H9 (cell line): ENCODE measurements around the gene CLK4. TPM values are rescaled to one million over a fixed set of nuclear protein-coding genes. Genes with fewer than 3 reads are reported as not detected.

Experiments
- DNase-seq: peaks from one replicate; pipeline ENCODE4 v3.0.0-alpha.2; 2017
- H2AFZ ChIP-seq: one replicate; pipeline ENCODE4 v1.6.1; 2013; ENCODE audit warnings: mild to moderate bottlenecking, low read length, control low read depth, moderate library complexity
- H2AK5ac ChIP-seq: 2 replicates; pipeline ENCODE4 v1.6.1; 2013; ENCODE audit warnings: low read length, control low read depth, mixed read lengths; ENCODE audit not compliant: insufficient read length
- H2BK120ac ChIP-seq: one replicate; pipeline ENCODE4 v1.6.1; 2013; ENCODE audit warnings: low read depth, mild to moderate bottlenecking, low read length, control low read depth, inconsistent platforms; ENCODE audit not compliant: poor library complexity, severe bottlenecking
- H2BK12ac ChIP-seq: 2 replicates; pipeline ENCODE4 v1.6.1; 2013; ENCODE audit warnings: low read length, control low read depth, mixed read lengths, low read depth; ENCODE audit not compliant: insufficient read length
- H2BK15ac ChIP-seq: 2 replicates; pipeline ENCODE4 v1.6.1; 2013; ENCODE audit warnings: low read depth, low read length, control low read depth
- H2BK20ac ChIP-seq: one replicate; pipeline ENCODE4 v1.6.1; 2013; ENCODE audit warnings: low read depth, mild to moderate bottlenecking, low read length, control low read depth, inconsistent platforms; ENCODE audit not compliant: poor library complexity, severe bottlenecking
- H2BK5ac ChIP-seq: 2 replicates; pipeline ENCODE4 v1.6.1; 2013; ENCODE audit warnings: low read length, control low read depth, mixed read lengths; ENCODE audit not compliant: insufficient read length
- H3K14ac ChIP-seq: 2 replicates; pipeline ENCODE4 v1.6.1; 2013; ENCODE audit warnings: low read length, control low read depth; ENCODE audit not compliant: insufficient read depth
- H3K18ac ChIP-seq: 2 replicates; pipeline ENCODE4 v1.6.1; 2013; ENCODE audit warnings: low read depth, mild to moderate bottlenecking, mixed read lengths, low read length, control low read depth; ENCODE audit not compliant: insufficient read length
- H3K23ac ChIP-seq: 2 replicates; pipeline ENCODE4 v1.6.1; 2013; ENCODE audit warnings: low read length, control low read depth, mixed read lengths, low read depth; ENCODE audit not compliant: insufficient read length
- H3K23me2 ChIP-seq: 2 replicates; pipeline ENCODE4 v1.6.1; 2013; ENCODE audit warnings: low read depth, mild to moderate bottlenecking, mixed read lengths, low read length, control low read depth; ENCODE audit not compliant: insufficient read length, poor library complexity, severe bottlenecking
- H3K27ac ChIP-seq: 2 replicates; pipeline ENCODE4 v1.5.1; 2013; ENCODE audit warnings: low read length, control low read depth, mixed read lengths, low read depth; ENCODE audit not compliant: insufficient read length
- H3K27me3 ChIP-seq: 2 replicates; pipeline ENCODE4 v1.6.1; 2013; ENCODE audit warnings: low read length, control low read depth, inconsistent platforms; ENCODE audit not compliant: insufficient read depth
- H3K4ac ChIP-seq: 2 replicates; pipeline ENCODE4 v1.6.1; 2013; ENCODE audit warnings: low read depth, mild to moderate bottlenecking, control low read depth, inconsistent platforms, low read length, moderate library complexity
- H3K4me1 ChIP-seq: 2 replicates; pipeline ENCODE4 v1.6.1; 2013; ENCODE audit warnings: low read length, control low read depth, inconsistent platforms; ENCODE audit not compliant: insufficient read depth
- H3K4me2 ChIP-seq: 2 replicates; pipeline ENCODE4 v1.6.1; 2013; ENCODE audit warnings: low read length, control low read depth, mixed read lengths; ENCODE audit not compliant: insufficient read length, insufficient read depth
- H3K56ac ChIP-seq: 2 replicates; pipeline ENCODE4 v1.6.1; 2013; ENCODE audit warnings: low read depth, mild to moderate bottlenecking, mixed read lengths, low read length, control low read depth; ENCODE audit not compliant: insufficient read length
- H3K79me1 ChIP-seq: 2 replicates; pipeline ENCODE4 v1.6.1; 2013; ENCODE audit warnings: low read depth, mild to moderate bottlenecking, moderate library complexity, low read length, control low read depth, inconsistent platforms; ENCODE audit not compliant: insufficient read depth, poor library complexity, severe bottlenecking
- H3K79me2 ChIP-seq: 2 replicates; pipeline ENCODE4 v1.6.1; 2013; ENCODE audit warnings: low read length, control low read depth, inconsistent platforms; ENCODE audit not compliant: insufficient read depth
- H3K9ac ChIP-seq: 2 replicates; pipeline ENCODE4 v1.6.1; 2013; ENCODE audit warnings: low read length, control low read depth, mixed read lengths; ENCODE audit not compliant: insufficient read length; ENCODE audit errors: extremely low read depth
- H3K9me3 ChIP-seq: one replicate; pipeline ENCODE4 v1.6.1; 2013; ENCODE audit warnings: low read depth, low read length, inconsistent platforms; ENCODE audit not compliant: control insufficient read depth
- H3T11ph ChIP-seq: one replicate; pipeline ENCODE4 v1.6.1; 2013; ENCODE audit warnings: mild to moderate bottlenecking, low read length, control low read depth, inconsistent platforms
- H4K20me1 ChIP-seq: one replicate; pipeline ENCODE4 v1.6.1; 2013; ENCODE audit not compliant: control insufficient read depth, insufficient read length, insufficient read depth
- H4K5ac ChIP-seq: 2 replicates; pipeline ENCODE4 v1.6.1; 2013; ENCODE audit warnings: low read depth, mild to moderate bottlenecking, mixed read lengths, low read length, control low read depth; ENCODE audit not compliant: insufficient read length
- H4K8ac ChIP-seq: replicated peaks from 2 replicates; pipeline ENCODE4 v1.6.1; 2013; ENCODE audit warnings: low read length, control low read depth, mixed read lengths, low read depth; ENCODE audit not compliant: insufficient read length
- H4K91ac ChIP-seq: 2 replicates; pipeline ENCODE4 v1.6.1; 2013; ENCODE audit warnings: low read depth, mild to moderate bottlenecking, moderate library complexity, mixed read lengths, low read length, control low read depth; ENCODE audit not compliant: insufficient read length
- H3K27ac Mint-ChIP-seq, 3 experiments: 2 replicates in 2 of 3; 3 replicates in 1 of 3; pipeline ENCODE4 v1.8.0; 2020 to 2021; ENCODE audit warnings: mixed read lengths in 3 of 3, mild to moderate bottlenecking in 1 of 3, moderate library complexity in 1 of 3
- H3K27me3 Mint-ChIP-seq: 2 replicates; pipeline ENCODE4 v1.8.0; 2021; ENCODE audit warnings: low read depth, mild to moderate bottlenecking, moderate library complexity, mixed read lengths
- H3K36me3 Mint-ChIP-seq, 3 experiments: 2 replicates in 2 of 3; 3 replicates in 1 of 3; pipeline ENCODE4 v1.8.0; 2020 to 2021; ENCODE audit warnings: low read depth in 3 of 3, mixed read lengths in 3 of 3; ENCODE audit not compliant: insufficient read depth in 1 of 3
- H3K4me1 Mint-ChIP-seq, 2 experiments: 2 replicates each; pipeline ENCODE4 v1.8.0; 2020; ENCODE audit warnings: mixed read lengths in 2 of 2
- H3K4me3 Mint-ChIP-seq, 2 experiments: 2 replicates in 1 of 2; 3 replicates in 1 of 2; pipeline ENCODE4 v1.8.0; 2020 to 2021; ENCODE audit warnings: mild to moderate bottlenecking in 2 of 2, mixed read lengths in 2 of 2, moderate library complexity in 1 of 2
- H3K9me3 Mint-ChIP-seq, 2 experiments: 2 replicates in 1 of 2; 3 replicates in 1 of 2; pipeline ENCODE4 v1.8.0; 2020; ENCODE audit warnings: mild to moderate bottlenecking in 2 of 2, mixed read lengths in 2 of 2, moderate library complexity in 1 of 2
- CTCF ChIP-seq: fragments of 200-600 bp; sonication (generic); conservative IDR thresholded peaks from 3 replicates; pipeline ENCODE4 v1.8.0; 2021; ENCODE audit warnings: antibody characterized with exemption, mild to moderate bottlenecking
- WGBS: extraction: QIAGEN DNeasy Blood & Tissue Kit; methylation state at CpG from one replicate; pipeline ENCODE4 v1.1.7; 2013; ENCODE audit warnings: missing lambda C conversion rate, low lambda C conversion rate, mixed read lengths; ENCODE audit not compliant: insufficient read length; ENCODE audit errors: extremely low coverage; 5-methylcytosine and 5-hydroxymethylcytosine counted together
- total RNA-seq: library from RNA; stranded (reverse); gene quantifications from 2 replicates; pipeline ENCODE4 v1.2.1, GENCODE V29; 2021

The CLK4 gene
- total RNA-seq, 1 experiment from 2014 or later: 12.5 TPM

- no peak overlapping the region for H3K27ac Mint-ChIP-seq
- no peak overlapping the region for H2AK5ac ChIP-seq
- no peaks in the 10 kb centered on the region; a peak in 2 of 7 replicates for H3K36me3 Mint-ChIP-seq
- no peak overlapping the region for H2BK20ac ChIP-seq
- no peak overlapping the region for H3K56ac ChIP-seq
- no CpG with 5 or more reads among the region's 9 CpGs for WGBS
- no peaks in the 10 kb centered on the region for H3K79me1 ChIP-seq
- no peak overlapping the region for H3K9ac ChIP-seq
- H3K23ac ChIP-seq: no peak overlapping the region
- peaks cover 0 to 2% of the 10 kb centered on the region in 2 experiments; a peak in 1 of 4 replicates for H3K4me1 Mint-ChIP-seq
- H2BK5ac ChIP-seq: no peak overlapping the region
- peaks cover 12% of the 10 kb centered on the region for H3K27me3 Mint-ChIP-seq
- no peak overlapping the region for H3K4me3 Mint-ChIP-seq
- no peaks in the 10 kb centered on the region for H3K4me1 ChIP-seq
- H3K9me3 ChIP-seq: no peaks in the 10 kb centered on the region
- H3K18ac ChIP-seq: no peak overlapping the region
- H3K9me3 Mint-ChIP-seq: peaks cover 5 to 20% of the 10 kb centered on the region in 2 experiments
- no peak for DNase-seq
- no peak overlapping the region for H2BK120ac ChIP-seq
- no peaks in the 10 kb centered on the region for H3K23me2 ChIP-seq
- no peak overlapping the region for H2AFZ ChIP-seq
- no peak overlapping the region for H4K8ac ChIP-seq
- no peak overlapping the region for H3K4me2 ChIP-seq
- H3K79me2 ChIP-seq: no peaks in the 10 kb centered on the region
- TF ChIP-seq CTCF: no peak
- H3K14ac ChIP-seq: no peak overlapping the region
- no peak overlapping the region for H3T11ph ChIP-seq
- H4K5ac ChIP-seq: no peak overlapping the region
- no peak overlapping the region for H2BK15ac ChIP-seq
- H2BK12ac ChIP-seq: no peak overlapping the region
- H4K20me1 ChIP-seq: no peaks in the 10 kb centered on the region
- H4K91ac ChIP-seq: no peak overlapping the region
- H3K4ac ChIP-seq: no peak overlapping the region
- H3K27ac ChIP-seq: no peak overlapping the region
- H3K27me3 ChIP-seq: no peaks in the 10 kb centered on the region
These were observed 14.9 kb upstream of the CLK4 start for GRCh38 chr5:178641711-178642110.
